Suprapubic skin (tissue), 4 donors: ENCODE results near the gene WDR27. TPM values are rescaled to one million over a fixed set of nuclear protein-coding genes. Genes with fewer than 3 reads are reported as not detected.

Experiments used
- DNase-seq, 2 donors: peaks; one replicate each; pipeline ENCODE4 v3.0.0-alpha.2; 2019; ENCODE audit warnings: low spot score in 2 of 2
- H3K27ac ChIP-seq: fragments of 200-600 bp; sonication (generic); one replicate; pipeline ENCODE4 v1.5.1; 2019
- H3K27me3 ChIP-seq: fragments of 200-600 bp; sonication (generic); one replicate; pipeline ENCODE4 v1.5.1; 2019
- H3K36me3 ChIP-seq: fragments of 200-600 bp; sonication (generic); one replicate; pipeline ENCODE4 v1.5.1; 2019
- H3K4me1 ChIP-seq: fragments of 200-600 bp; sonication (generic); one replicate; pipeline ENCODE4 v1.5.1; 2019
- H3K4me3 ChIP-seq: fragments of 200-600 bp; sonication (generic); one replicate; pipeline ENCODE4 v1.5.1; 2019; ENCODE audit warnings: mild to moderate bottlenecking
- H3K9me3 ChIP-seq: fragments of 200-600 bp; sonication (generic); one replicate; pipeline ENCODE4 v1.5.1; 2019
- CTCF ChIP-seq, 2 donors: fragments of 200-600 bp in 1 of 2; fragments of 450-650 bp in 1 of 2; sonication (generic) in 1 of 2; IDR thresholded peaks; one replicate each; pipeline ENCODE4 v1.5.1; 2016 to 2019; ENCODE audit warnings: antibody characterized with exemption in 2 of 2, mild to moderate bottlenecking in 1 of 2, moderate library complexity in 1 of 2
- EP300 ChIP-seq: sonication (generic); formaldehyde crosslinking; IDR thresholded peaks from one replicate; pipeline ENCODE4 v1.6.1; 2017; ENCODE audit warnings: antibody characterized with exemption
- POLR2A ChIP-seq, 2 donors: fragments of 450-650 bp; IDR thresholded peaks; one replicate each; pipeline ENCODE4 v1.6.1; 2017; ENCODE audit warnings: antibody characterized with exemption in 2 of 2, mild to moderate bottlenecking in 2 of 2, moderate library complexity in 2 of 2
- POLR2AphosphoS5 ChIP-seq, 3 donors: sonication (generic); formaldehyde crosslinking; IDR thresholded peaks; one replicate each; pipeline ENCODE4 v1.6.1; 2017; ENCODE audit warnings: antibody characterized with exemption in 3 of 3
- WGBS: methylation state at CpG from one replicate; pipeline ENCODE4 v1.1.5; 2018; 5-methylcytosine and 5-hydroxymethylcytosine counted together
- total RNA-seq, 4 donors: library from RNA; depleted of rRNA; stranded (reverse); fragments of >200 nt; gene quantifications; one replicate each; pipeline ENCODE4 v1.1.0, GENCODE V29; 2016

Gene WDR27
- total RNA-seq, result 10 to 100 TPM; 17.3 to 59.4 (median 26.6) TPM

- WGBS, result 0% methylated on average over 11 of the region's 92 CpGs
- no peaks in the 10 kb centered on the region for H3K27me3 ChIP-seq
- H3K9me3 ChIP-seq, result no peaks in the 10 kb centered on the region
- H3K27ac ChIP-seq, result peak within 1 kb of the TSS; percentile 91
- peaks cover 46% of the 10 kb centered on the region for H3K4me1 ChIP-seq
- H3K36me3 ChIP-seq, result no peaks in the 10 kb centered on the region
- peak within 1 kb of the TSS; percentile 80 for H3K4me3 ChIP-seq
- TF ChIP-seq CTCF (IDR thresholded peaks at IDR 0.05), result no peak
- TF ChIP-seq POLR2A (IDR thresholded peaks at IDR 0.05), result peak; percentile 80 to 94
- peak; percentile 86 to 96 (median 87) for TF ChIP-seq POLR2AphosphoS5 (IDR thresholded peaks at IDR 0.05)
- peak; percentile 98 for DNase-seq
Measured at GRCh38 chr6:169701954-169702839, at the start of gene WDR27, which contains the start of gene C6orf120. TSS of gene WDR27 (minus strand) at chr6:169702029. CDS start at chr6:169689005, 13,024 bp downstream. TSS of gene C6orf120 (plus strand) at chr6:169702126. CDS start at chr6:169702460, 334 bp downstream.

- Histone ChIP-seq H3K27me3 (no peaks in the 10 kb centered on the region), H3K4me1 (peaks cover 11% of the 10 kb centered on the region), H3K9me3 (peaks cover 6% of the 10 kb centered on the region), H3K36me3 (no peaks in the 10 kb centered on the region), H3K27ac (no peak overlapping the region), H3K4me3 (no peak overlapping the region)
- 93% methylated on average over 1 of the region's 1 CpG for WGBS
- no peak for DNase-seq
- TF ChIP-seq POLR2A (IDR thresholded peaks at IDR 0.05) (no peak), CTCF (IDR thresholded peaks at IDR 0.05) (no peak), EP300 (no peak), POLR2AphosphoS5 (IDR thresholded peaks at IDR 0.05) (no peak)
Measured at GRCh38 chr6:169746556-169746955, 44.7 kb upstream of the WDR27 start.

DNA sequence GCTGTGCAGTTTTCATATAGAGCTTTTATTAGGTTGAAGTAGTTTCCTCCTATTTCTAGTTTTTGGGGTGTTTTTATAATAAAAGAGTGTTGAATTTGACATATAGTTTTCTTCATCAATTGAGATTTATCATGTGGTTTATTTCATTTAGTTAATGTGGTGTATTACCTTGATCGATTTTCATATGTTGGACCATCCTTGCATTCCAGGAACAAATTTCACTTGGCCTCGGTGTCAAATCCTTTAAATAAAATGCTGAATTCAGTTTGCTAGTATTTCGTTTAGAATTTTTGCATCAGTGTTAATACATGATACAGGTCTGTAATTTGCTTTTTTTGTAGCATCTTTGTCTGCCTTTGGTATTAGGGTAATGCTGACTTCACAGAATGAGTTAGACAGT, 43.6 kb upstream of the WDR27 start:
- H3K4me1 ChIP-seq, result peaks cover 5% of the 10 kb centered on the region
- H3K27me3 ChIP-seq, result no peaks in the 10 kb centered on the region
- TF ChIP-seq POLR2A (IDR thresholded peaks at IDR 0.05) (no peak), POLR2AphosphoS5 (IDR thresholded peaks at IDR 0.05) (no peak), EP300 (no peak), CTCF (IDR thresholded peaks at IDR 0.05) (no peak)
- no peaks in the 10 kb centered on the region for H3K36me3 ChIP-seq
- H3K4me3 ChIP-seq, result no peak overlapping the region
- DNase-seq, result no peak
- H3K9me3 ChIP-seq, result peaks cover 6% of the 10 kb centered on the region
- no peak overlapping the region for H3K27ac ChIP-seq
- WGBS, result 88% methylated on average over 3 of the region's 3 CpGs

- Histone ChIP-seq H3K27me3 (no peaks in the 10 kb centered on the region), H3K9me3 (peaks cover 6% of the 10 kb centered on the region), H3K27ac (no peak overlapping the region), H3K4me1 (no peaks in the 10 kb centered on the region), H3K36me3 (no peaks in the 10 kb centered on the region), H3K4me3 (no peak overlapping the region)
- TF ChIP-seq CTCF (IDR thresholded peaks at IDR 0.05) (no peak), EP300 (no peak), POLR2AphosphoS5 (IDR thresholded peaks at IDR 0.05) (no peak), POLR2A (IDR thresholded peaks at IDR 0.05) (no peak)
- no peak for DNase-seq
Measured at GRCh38 chr6:169741344-169741743, 39.5 kb upstream of the WDR27 start.

DNA sequence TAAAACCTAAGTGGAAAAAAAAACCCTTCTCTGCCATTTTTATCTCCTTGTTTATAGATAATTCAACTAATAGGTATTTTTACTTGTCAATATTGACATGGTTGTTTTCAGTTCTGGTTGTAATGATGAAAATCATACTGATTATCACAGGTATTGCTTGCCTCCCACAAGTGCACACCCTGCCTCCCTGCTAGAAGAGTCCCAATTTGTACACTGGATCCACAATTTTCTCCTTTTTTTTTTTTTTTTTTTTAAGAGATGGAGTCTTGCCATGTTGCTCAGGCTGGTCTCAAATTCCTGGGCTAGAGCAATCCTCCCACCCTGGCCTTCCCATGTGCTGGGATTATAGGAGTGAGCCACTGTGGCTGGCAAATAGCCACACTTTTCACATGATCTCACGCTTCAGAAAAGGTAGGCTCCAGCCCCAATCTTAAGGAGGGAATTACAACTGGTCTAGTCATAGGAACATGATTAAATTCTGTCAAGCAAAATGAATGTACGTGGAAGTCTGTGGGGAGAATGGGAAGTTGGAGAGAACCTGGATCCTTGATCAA, 37.2 kb upstream of the WDR27 start:
- H3K9me3 ChIP-seq, result no peaks in the 10 kb centered on the region
- 83% methylated on average over 2 of the region's 2 CpGs for WGBS
- no peaks in the 10 kb centered on the region for H3K4me1 ChIP-seq
- no peak for DNase-seq
- H3K4me3 ChIP-seq, result no peak overlapping the region
- TF ChIP-seq POLR2AphosphoS5 (IDR thresholded peaks at IDR 0.05) (no peak), EP300 (no peak), CTCF (IDR thresholded peaks at IDR 0.05) (no peak), POLR2A (IDR thresholded peaks at IDR 0.05) (no peak)
- H3K36me3 ChIP-seq, result no peaks in the 10 kb centered on the region
- H3K27me3 ChIP-seq, result no peaks in the 10 kb centered on the region
- no peak overlapping the region for H3K27ac ChIP-seq
